HCT116 (cell line): ENCODE data around the gene RPL41. TPM values are rescaled to one million over a fixed set of nuclear protein-coding genes. Genes with fewer than 3 reads are reported as not detected.
"Not testable (repeated sequence)": the region's sequence is repeated elsewhere in the genome, so short reads cannot be mapped to it uniquely, and the experiment has no call there.

Source experiments
- ATAC-seq: fragments of 200-7000 bp; cut with Tn5 transposase; 2 replicates; pipeline ENCODE4 v1.9.1; 2020; ENCODE audit warnings: mild to moderate bottlenecking, moderate library complexity
- BruUV-seq: library from RNA; stranded (reverse); fragments of 400-500 nt; replicated peaks from 2 replicates; lab custom pipeline; 2021; lab: Mats Ljungman, UMichigan
- CTCF ChIA-PET: fragments of 300-600 bp; sonication (Branson Sonifier 250); formaldehyde crosslinking; loops from one replicate; lab custom pipeline; 2021; ENCODE audit warnings: antibody characterized with exemption; lab: Charles Lee
- POLR2A ChIA-PET: fragments of 300-600, 350-600 bp; sonication (Branson Sonifier 250); formaldehyde crosslinking; loops from one replicate; lab custom pipeline; 2021; ENCODE audit warnings: antibody characterized with exemption; lab: Charles Lee
- RAD21 ChIA-PET, 2 experiments: fragments of 300-600 bp; sonication (Branson Sonifier 250); formaldehyde crosslinking; loops; one replicate each; lab custom pipeline; 2023; ENCODE audit warnings: low total read pairs in 2 of 2; ENCODE audit not compliant: uncharacterized antibody in 2 of 2, unreplicated experiment in 2 of 2, low non-redundant PET in 1 of 2; lab: Charles Lee
- DNase-seq: peaks from one replicate; pipeline ENCODE4 v3.0.0-alpha.2; 2010; ENCODE audit warnings: low read depth, low spot score
- H2AFZ ChIP-seq: fragments of 200-600 bp; shearing (Covaris generic), sonication (generic); 2 replicates; pipeline ENCODE4 v1.6.1; 2017; ENCODE audit warnings: low read depth, mixed run types, mixed read lengths, antibody characterized with exemption, low read length; ENCODE audit not compliant: poor library complexity, severe bottlenecking
- H3K27ac ChIP-seq: 2 replicates; pipeline ENCODE4 v1.5.1; 2012; ENCODE audit warnings: low read depth, low read length
- H3K27me3 ChIP-seq: fragments of 200-600 bp; sonication (generic); 2 replicates; pipeline ENCODE4 v1.6.1; 2016; ENCODE audit warnings: mixed run types, low read length, mixed read lengths; ENCODE audit not compliant: insufficient read depth
- H3K36me3 ChIP-seq, 2 experiments: fragments of 200-500 bp in 1 of 2; fragments of 200-600 bp in 1 of 2; sonication (Bioruptor generic) in 1 of 2; sonication (generic) in 1 of 2; 2 replicates each; pipeline versions ENCODE4 v1.5.1 to v1.6.1; 2014 to 2016; ENCODE audit warnings: low read length in 2 of 2, inconsistent platforms in 1 of 2, mixed read lengths in 1 of 2, mixed run types in 1 of 2; ENCODE audit not compliant: insufficient read depth in 2 of 2, control insufficient read depth in 1 of 2
- H3K4me1 ChIP-seq, 2 experiments: fragments of 200-600 bp in 1 of 2; sonication (generic) in 1 of 2; 2 replicates each; pipeline versions ENCODE4 v1.5.1 to v1.6.1; 2012 to 2017; ENCODE audit warnings: low read length in 2 of 2, inconsistent platforms in 1 of 2, mild to moderate bottlenecking in 1 of 2, mixed read lengths in 1 of 2, mixed run types in 1 of 2, moderate library complexity in 1 of 2; ENCODE audit not compliant: insufficient read depth in 2 of 2, control insufficient read depth in 1 of 2
- H3K4me2 ChIP-seq: fragments of 200-600 bp; sonication (generic); 2 replicates; pipeline ENCODE4 v1.6.1; 2017; ENCODE audit warnings: mixed run types, low read length, mixed read lengths
- H3K4me3 ChIP-seq, 2 experiments: fragments of 200-600 bp in 1 of 2; sonication (generic) in 1 of 2; replicated peaks in 1 of 2; 2 replicates each; pipeline ENCODE4 v1.5.1; 2011 to 2016; ENCODE audit warnings: low read length in 2 of 2, control low read depth in 1 of 2, low read depth in 1 of 2, mild to moderate bottlenecking in 1 of 2, mixed read lengths in 1 of 2, mixed run types in 1 of 2
- H3K79me2 ChIP-seq: fragments of 200-600 bp; sonication (generic); 2 replicates; pipeline ENCODE4 v1.6.1; 2017; ENCODE audit warnings: mild to moderate bottlenecking, mixed run types, low read length, moderate library complexity, mixed read lengths; ENCODE audit not compliant: insufficient read depth
- H3K9ac ChIP-seq: fragments of 200-600 bp; sonication (generic); 2 replicates; pipeline ENCODE4 v1.6.1; 2016; ENCODE audit warnings: low read length, mixed read lengths
- H3K9me2 ChIP-seq: fragments of 200-600 bp; sonication (generic), shearing (Covaris generic); 2 replicates; pipeline ENCODE4 v1.6.1; 2017; ENCODE audit warnings: mixed run types, mild to moderate bottlenecking, moderate library complexity; ENCODE audit not compliant: insufficient read depth
- H3K9me3 ChIP-seq, 2 experiments: fragments of 200-500 bp in 1 of 2; fragments of 200-600 bp in 1 of 2; sonication (Bioruptor generic) in 1 of 2; sonication (generic) in 1 of 2; 2 replicates each; pipeline ENCODE4 v1.6.1; 2014 to 2017; ENCODE audit warnings: low read length in 2 of 2, mixed read lengths in 2 of 2, inconsistent platforms in 1 of 2, low read depth in 1 of 2, mild to moderate bottlenecking in 1 of 2, mixed run types in 1 of 2, moderate library complexity in 1 of 2; ENCODE audit not compliant: control insufficient read depth in 1 of 2, insufficient read depth in 1 of 2
- H4K20me1 ChIP-seq: fragments of 200-600 bp; sonication (generic), shearing (Covaris generic); 2 replicates; pipeline ENCODE4 v1.6.1; 2017; ENCODE audit warnings: mixed run types, mild to moderate bottlenecking, moderate library complexity; ENCODE audit not compliant: insufficient read depth
- POLR2AphosphoS5 ChIP-seq: IDR thresholded peaks from 2 replicates; pipeline ENCODE4 v1.6.1; 2011; ENCODE audit warnings: mild to moderate bottlenecking, low read depth, low read length, moderate library complexity
- intact Hi-C: fragments of 100-400 bp; cut with micrococcal nuclease; formaldehyde crosslinking; loops from 2 replicates; pipeline ENCODE4 v1.10.0; 2022
- total RNA-seq: library from RNA; stranded (reverse); gene quantifications from one replicate; pipeline ENCODE4 v1.2.1, GENCODE V29; 2021; ENCODE audit not compliant: unreplicated experiment

RPL41 gene
- total RNA-seq, 1 experiment from 2014 or later = 4,327 TPM

- H3K4me3 ChIP-seq = no peak overlapping the region
- H3K9ac ChIP-seq = no peak overlapping the region
- no peak for DNase-seq
- ATAC-seq = no peak
- no peaks in the 10 kb centered on the region for H4K20me1 ChIP-seq
- H3K9me2 ChIP-seq = no peaks in the 10 kb centered on the region
- ChIA-PET RAD21 (no interaction called here), POLR2A (no interaction called here), CTCF (no interaction called here)
- intact Hi-C loops = no loop called here
- no peaks in the 10 kb centered on the region for H3K79me2 ChIP-seq
- BruUV-seq = no TSS peak
- no peak overlapping the region for H3K4me2 ChIP-seq
- no peak overlapping the region for H3K27ac ChIP-seq
- no peak for TF ChIP-seq POLR2AphosphoS5
- H2AFZ ChIP-seq = no peak overlapping the region
- H3K4me1 ChIP-seq = peaks cover 9 to 28% of the 10 kb centered on the region in 2 experiments
- no peaks in the 10 kb centered on the region for H3K27me3 ChIP-seq
- H3K36me3 ChIP-seq = no peaks in the 10 kb centered on the region
- H3K9me3 ChIP-seq = no peaks in the 10 kb centered on the region
Measured at GRCh38 chr12:56074396-56074795, 42.0 kb upstream of the RPL41 start.

DNA sequence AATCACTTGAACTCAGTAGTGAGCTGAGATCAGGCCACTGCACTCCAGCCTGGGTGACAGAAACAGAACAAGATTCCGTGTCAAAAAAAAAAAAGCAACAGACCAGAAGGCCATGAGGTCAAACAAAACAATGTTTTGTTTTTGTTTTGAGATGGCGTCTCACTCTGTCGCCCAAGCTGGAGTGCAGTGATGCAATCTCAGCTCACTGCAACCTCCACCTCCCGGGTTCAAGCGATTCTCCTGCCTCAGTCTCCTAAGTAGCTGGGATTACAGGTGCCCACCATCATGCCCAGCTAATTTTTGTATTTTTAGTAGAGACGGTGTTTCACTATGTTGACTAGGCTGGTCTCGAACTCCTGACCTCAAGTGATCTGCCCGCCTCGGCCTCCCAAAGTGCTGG, 38.5 kb upstream of the RPL41 start:
- ChIA-PET RAD21 (interaction anchor here in 1 of 2 experiments (0.6 kb wide), 1 partner anchor 71 kb away, joined by 3 read pairs; no protein-coding TSS in a partner anchor), POLR2A (interaction anchor here (3.5 kb wide), 1 partner anchor 27 kb away, joined by 18 read pairs; the partner anchor contains the start of gene PA2G4)
- H3K4me3 ChIP-seq, CTCF ChIA-PET, H3K9me2 ChIP-seq, H3K27me3 ChIP-seq, H3K9ac ChIP-seq, H3K36me3 ChIP-seq, ATAC-seq, DNase-seq, H2AFZ ChIP-seq, intact Hi-C loops, H3K9me3 ChIP-seq, H3K4me2 ChIP-seq, H4K20me1 ChIP-seq, BruUV-seq: not testable (repeated sequence)
- H3K79me2 ChIP-seq = peaks cover 12% of the 10 kb centered on the region; the same call in 1 of the 2 replicates
- peaks cover 17 to 38% of the 10 kb centered on the region in 2 experiments for H3K4me1 ChIP-seq
- H3K27ac ChIP-seq = peak overlapping the region; percentile 93; the same call in 1 of the 2 replicates
